HEK293 (cell line): Measurements from ENCODE around the gene C1orf210.

Source experiments
- CTCF ChIA-PET: fragments of 350-600 bp; formaldehyde crosslinking; extraction: SDS; loops from one replicate; lab custom pipeline; 2021; ENCODE audit warnings: antibody characterized with exemption; lab: Yijun Ruan, JAX
- POLR2A ChIA-PET: fragments of 300-600 bp; formaldehyde crosslinking; extraction: SDS; loops from one replicate; lab custom pipeline; 2020; ENCODE audit warnings: antibody characterized with exemption, inconsistent platforms; lab: Yijun Ruan, JAX
- H3K27ac ChIP-seq: fragments of 200-500 bp; sonication (Bioruptor generic); 2 replicates; pipeline ENCODE4 v1.5.1; 2014; ENCODE audit warnings: low read depth, low read length, control low read depth, inconsistent platforms; ENCODE audit errors: extremely low read depth
- H3K36me3 ChIP-seq, 2 experiments: fragments of 200-500 bp in 1 of 2; sonication (Bioruptor generic) in 1 of 2; 1 replicate in 1 of 2; 2 replicates in 1 of 2; pipeline ENCODE4 v1.5.1; 2014 to 2017; ENCODE audit warnings: inconsistent platforms in 2 of 2, low read length in 2 of 2; ENCODE audit not compliant: control insufficient read depth in 2 of 2, insufficient read depth in 1 of 2
- H3K4me1 ChIP-seq: fragments of 200-500 bp; sonication (Bioruptor generic); 2 replicates; pipeline ENCODE4 v1.5.1; 2014; ENCODE audit warnings: mild to moderate bottlenecking, low read length, inconsistent platforms; ENCODE audit not compliant: control insufficient read depth, insufficient read depth
- H3K4me3 ChIP-seq: 2 replicates; pipeline ENCODE4 v1.5.1; 2011; ENCODE audit warnings: low read depth, mild to moderate bottlenecking, control low read depth, low read length, moderate library complexity
- H3K9me3 ChIP-seq: fragments of 200-500 bp; sonication (Bioruptor generic); 2 replicates; pipeline ENCODE4 v1.5.1; 2014; ENCODE audit warnings: low read depth, low read length, inconsistent platforms; ENCODE audit not compliant: control insufficient read depth, insufficient read depth
- EGR2 ChIP-seq: fragments of 450-650 bp; formaldehyde crosslinking; IDR thresholded peaks from 2 replicates; pipeline ENCODE4 v1.5.1; 2016; ENCODE audit warnings: low read depth, missing biosample characterization, missing genetic modification characterization
- GFI1B ChIP-seq: fragments of 450-650 bp; formaldehyde crosslinking; IDR thresholded peaks from 2 replicates; pipeline ENCODE4 v1.5.1; 2016; ENCODE audit warnings: missing biosample characterization, missing genetic modification characterization
- GLIS1 ChIP-seq: fragments of 450-650 bp; formaldehyde crosslinking; IDR thresholded peaks from 2 replicates; pipeline ENCODE4 v1.5.1; 2016; ENCODE audit warnings: missing biosample characterization, missing genetic modification characterization
- IKZF3 ChIP-seq: fragments of 450-650 bp; IDR thresholded peaks from 2 replicates; pipeline ENCODE4 v1.5.0; 2018; ENCODE audit warnings: missing biosample characterization, mild to moderate bottlenecking, missing genetic modification characterization, moderate library complexity
- KLF1 ChIP-seq: fragments of 450-650 bp; formaldehyde crosslinking; IDR thresholded peaks from 2 replicates; pipeline ENCODE4 v1.5.1; 2016; ENCODE audit warnings: missing biosample characterization, missing genetic modification characterization
- KLF10 ChIP-seq: fragments of 450-650 bp; IDR thresholded peaks from 2 replicates; pipeline ENCODE4 v1.5.1; 2018; ENCODE audit warnings: missing biosample characterization, mild to moderate bottlenecking, missing genetic modification characterization
- KLF8 ChIP-seq: fragments of 450-650 bp; formaldehyde crosslinking; IDR thresholded peaks from 2 replicates; pipeline ENCODE4 v1.5.1; 2016; ENCODE audit warnings: missing biosample characterization, missing genetic modification characterization
- OVOL3 ChIP-seq: fragments of 450-650 bp; formaldehyde crosslinking; IDR thresholded peaks from 2 replicates; pipeline ENCODE4 v1.5.1; 2016; ENCODE audit warnings: missing biosample characterization, missing genetic modification characterization
- PRDM1 ChIP-seq: fragments of 450-650 bp; formaldehyde crosslinking; IDR thresholded peaks from 2 replicates; pipeline ENCODE4; 2016; ENCODE audit warnings: missing biosample characterization, missing genetic modification characterization
- REPIN1 ChIP-seq: fragments of 450-650 bp; formaldehyde crosslinking; IDR thresholded peaks from 2 replicates; pipeline ENCODE4 v1.5.1; 2017; ENCODE audit warnings: missing biosample characterization, missing genetic modification characterization, low read depth
- ZBTB21 ChIP-seq: fragments of 450-650 bp; formaldehyde crosslinking; IDR thresholded peaks from 2 replicates; pipeline ENCODE4 v1.5.1; 2017; ENCODE audit warnings: missing biosample characterization, missing genetic modification characterization
- ZBTB48 ChIP-seq: fragments of 450-650 bp; formaldehyde crosslinking; IDR thresholded peaks from 2 replicates; pipeline ENCODE4 v1.5.1; 2016; ENCODE audit warnings: missing biosample characterization, missing genetic modification characterization
- ZFP3 ChIP-seq: fragments of 450-650 bp; formaldehyde crosslinking; IDR thresholded peaks from 2 replicates; pipeline ENCODE4 v1.5.1; 2016; ENCODE audit warnings: low read depth, missing biosample characterization, missing genetic modification characterization
- ZNF202 ChIP-seq: fragments of 450-650 bp; formaldehyde crosslinking; IDR thresholded peaks from 2 replicates; pipeline ENCODE4 v1.5.1; 2016; ENCODE audit warnings: missing biosample characterization, missing genetic modification characterization, borderline replicate concordance
- ZNF211 ChIP-seq: fragments of 450-650 bp; formaldehyde crosslinking; IDR thresholded peaks from 2 replicates; pipeline ENCODE4 v1.5.1; 2016; ENCODE audit warnings: low read depth, missing biosample characterization, missing genetic modification characterization
- ZNF341 ChIP-seq: fragments of 450-650 bp; formaldehyde crosslinking; IDR thresholded peaks from 2 replicates; pipeline ENCODE4; 2016; ENCODE audit warnings: low read depth, missing biosample characterization, missing genetic modification characterization
- ZNF394 ChIP-seq: fragments of 450-650 bp; formaldehyde crosslinking; IDR thresholded peaks from 2 replicates; pipeline ENCODE4 v1.5.1; 2016; ENCODE audit warnings: missing biosample characterization, missing genetic modification characterization, mild to moderate bottlenecking, moderate library complexity, borderline replicate concordance
- ZNF423 ChIP-seq: fragments of 450-650 bp; formaldehyde crosslinking; IDR thresholded peaks from 2 replicates; pipeline ENCODE4 v1.5.1; 2016; ENCODE audit warnings: missing biosample characterization, missing genetic modification characterization
- ZNF561 ChIP-seq: fragments of 450-650 bp; IDR thresholded peaks from 2 replicates; pipeline ENCODE4 v1.5.1; 2018; ENCODE audit warnings: missing biosample characterization, missing genetic modification characterization, borderline replicate concordance
- ZNF571 ChIP-seq: fragments of 450-650 bp; formaldehyde crosslinking; IDR thresholded peaks from 2 replicates; pipeline ENCODE4 v1.5.0; 2017; ENCODE audit warnings: missing biosample characterization, missing genetic modification characterization
- ZNF585B ChIP-seq: fragments of 450-650 bp; formaldehyde crosslinking; IDR thresholded peaks from 2 replicates; pipeline ENCODE4 v1.5.1; 2016; ENCODE audit warnings: missing biosample characterization, missing genetic modification characterization
- ZNF623 ChIP-seq: fragments of 450-650 bp; formaldehyde crosslinking; IDR thresholded peaks from 2 replicates; pipeline ENCODE4 v1.5.1; 2016; ENCODE audit warnings: missing biosample characterization, missing genetic modification characterization
- TF ChIP-seq, protein P1 (sequence below): fragments of 450-650 bp; formaldehyde crosslinking; IDR thresholded peaks from 2 replicates; pipeline ENCODE4 v1.5.1; 2016; ENCODE audit warnings: missing biosample characterization, missing genetic modification characterization

Gene C1orf210

DNA sequence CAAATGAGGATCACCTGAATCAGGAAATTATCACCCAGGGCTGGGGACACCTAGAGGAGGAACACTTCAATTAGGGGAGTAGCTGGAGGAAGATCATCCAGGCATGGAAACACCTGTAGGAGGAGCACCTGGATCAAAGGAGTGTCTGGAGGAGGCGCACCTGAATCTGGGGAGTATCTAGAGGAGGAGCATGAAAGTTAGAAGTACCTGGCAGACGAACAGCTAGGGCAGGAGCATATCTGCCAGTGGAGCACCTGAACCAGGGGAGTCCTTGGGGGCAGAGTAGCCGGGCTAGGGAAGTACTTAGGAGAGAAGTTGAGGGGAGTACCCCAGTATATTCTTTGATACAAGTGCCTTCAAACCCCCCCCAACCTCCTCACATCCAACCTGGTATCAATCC lies 1.3 kb downstream of the C1orf210 start:
- Histone ChIP-seq H3K4me3 (no peak overlapping the region), H3K36me3 (no peaks in the 10 kb centered on the region), H3K9me3 (no peaks in the 10 kb centered on the region), H3K4me1 (no peaks in the 10 kb centered on the region), H3K27ac (no peak overlapping the region)
- POLR2A ChIA-PET: no interaction called here
- CTCF ChIA-PET: no interaction called here
- TF ChIP-seq ZNF211 (tag by site-specific recombination) (no peak), ZNF394 (tag by site-specific recombination) (peak; percentile 59; the same call in 1 of the 2 replicates)

DNA sequence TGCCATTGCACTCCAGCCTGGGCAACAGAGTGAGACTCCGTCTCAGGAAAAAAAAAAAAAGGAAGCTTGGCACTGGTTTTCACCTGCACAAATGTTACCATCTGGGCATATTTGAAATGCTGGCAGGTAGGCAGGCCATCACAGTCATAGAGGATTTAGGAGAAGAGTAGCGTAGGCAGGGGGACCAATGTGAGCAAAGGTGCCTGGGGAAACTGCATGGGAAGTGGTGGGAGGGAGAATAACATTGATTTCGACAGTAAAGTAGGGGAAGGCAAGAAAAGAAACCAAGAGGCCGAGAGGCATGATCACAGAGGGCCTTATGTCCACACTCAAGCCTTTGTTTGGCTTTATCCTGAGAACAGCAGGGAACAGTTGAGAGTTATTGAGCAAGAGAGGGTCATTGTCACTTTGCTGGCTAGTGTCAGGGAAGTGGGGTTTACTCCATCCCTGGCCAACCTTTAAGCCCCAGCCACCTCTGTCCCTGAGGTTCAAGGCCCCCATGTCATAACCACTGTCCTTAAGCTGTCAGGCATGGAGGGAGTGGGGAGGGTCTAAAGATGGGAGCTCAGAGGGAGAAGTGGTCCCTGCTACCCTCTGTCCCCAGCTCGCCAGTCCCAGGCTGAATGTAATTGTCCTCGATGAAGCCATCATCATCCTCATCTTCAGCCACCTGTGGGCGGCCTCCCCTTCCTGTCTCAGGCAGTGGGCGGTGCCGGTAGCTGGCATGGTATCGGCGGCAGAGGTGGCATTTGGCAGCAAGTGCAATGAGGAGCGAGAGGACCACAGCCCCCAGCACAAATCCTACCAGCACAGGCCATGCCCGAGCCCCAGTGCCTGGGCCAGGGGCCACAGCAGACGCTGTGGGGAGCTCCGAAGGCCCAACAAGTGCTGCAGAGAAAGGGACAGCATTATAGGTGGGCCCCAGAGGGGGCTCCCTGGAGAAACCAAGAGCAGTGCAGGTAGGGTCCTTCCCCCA lies 2.9 kb downstream of the C1orf210 start:
- ChIA-PET POLR2A (interaction anchor here (0.6 kb wide), 1 partner anchor 97 kb away, joined by 6 read pairs; no protein-coding TSS in a partner anchor), CTCF (no interaction called here)
- no peak overlapping the region for H3K4me3 ChIP-seq
- H3K36me3 ChIP-seq: no peaks in the 10 kb centered on the region
- H3K4me1 ChIP-seq: no peaks in the 10 kb centered on the region
- H3K9me3 ChIP-seq: no peaks in the 10 kb centered on the region
- no peak for TF ChIP-seq IKZF3 (tag by site-specific recombination)
- no peak for TF ChIP-seq KLF10 (tag by site-specific recombination)
- no peak for TF ChIP-seq ZFP3 (tag by site-specific recombination)
- TF ChIP-seq ZBTB21 (tag by site-specific recombination): no peak
- no peak for TF ChIP-seq ZNF211 (tag by site-specific recombination)
- no peak for TF ChIP-seq REPIN1 (tag by site-specific recombination)
- TF ChIP-seq, protein P1, sequence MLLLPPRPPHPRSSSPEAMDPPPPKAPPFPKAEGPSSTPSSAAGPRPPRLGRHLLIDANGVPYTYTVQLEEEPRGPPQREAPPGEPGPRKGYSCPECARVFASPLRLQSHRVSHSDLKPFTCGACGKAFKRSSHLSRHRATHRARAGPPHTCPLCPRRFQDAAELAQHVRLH (tag by site-specific recombination): no peak
- TF ChIP-seq EGR2 (tag by site-specific recombination): peak; percentile 37; the same call in 1 of the 2 replicates
- no peak overlapping the region for H3K27ac ChIP-seq

GRCh38 chr1:43280692-43281091 lies 4.7 kb downstream of the C1orf210 start:
- POLR2A ChIA-PET: no interaction called here
- CTCF ChIA-PET: no interaction called here
- no peaks in the 10 kb centered on the region for H3K9me3 ChIP-seq

GRCh38 chr1:43279666-43280065 lies 5.7 kb downstream of the C1orf210 start:
- POLR2A ChIA-PET: no interaction called here
- H3K27ac ChIP-seq: no peak overlapping the region
- TF ChIP-seq KLF8 (tag by site-specific recombination) (no peak), ZNF585B (tag by site-specific recombination) (no peak), ZBTB48 (tag by site-specific recombination) (no peak)
- TF ChIP-seq, all 188 proteins: peak for 0
- Histone ChIP-seq H3K4me1 (no peaks in the 10 kb centered on the region), H3K4me3 (no peak overlapping the region), H3K36me3 (no peaks in the 10 kb centered on the region), H3K9me3 (no peaks in the 10 kb centered on the region)
- CTCF ChIA-PET: no interaction called here

More at GRCh38 chr1:43280692-43281091, 4.7 kb downstream of the C1orf210 start:
- Histone ChIP-seq H3K36me3 (no peaks in the 10 kb centered on the region), H3K4me1 (no peaks in the 10 kb centered on the region), H3K4me3 (no peak overlapping the region), H3K27ac (no peak overlapping the region)
- no peak for TF ChIP-seq PRDM1 (tag by site-specific recombination)
- TF ChIP-seq KLF1 (tag by site-specific recombination): no peak
- no peak for TF ChIP-seq GFI1B (tag by site-specific recombination)
- no peak for TF ChIP-seq ZNF202 (tag by site-specific recombination)
- no peak for TF ChIP-seq ZNF341 (tag by site-specific recombination)
- no peak for TF ChIP-seq ZNF423 (tag by site-specific recombination)
- no peak for TF ChIP-seq ZNF571
- TF ChIP-seq OVOL3 (tag by site-specific recombination): no peak
- no peak for TF ChIP-seq GLIS1
- no peak for TF ChIP-seq ZNF561
- TF ChIP-seq ZNF623 (tag by site-specific recombination): no peak
